ENCODE data around the gene PITPNM3.

Gene PITPNM3

GRCh38 chr17:6569370-6570285 lies 13.3 kb upstream of the PITPNM3 start:
- no peak for ATAC-seq (replicated peaks)
- no peak overlapping the region for H3K27ac Mint-ChIP-seq
- no peak for DNase-seq
- no peak overlapping the region for H3K4me3 Mint-ChIP-seq
- H3K27me3 Mint-ChIP-seq = peaks cover under 1 to 4% of the 10 kb centered on the region in 2 donors
- H3K36me3 Mint-ChIP-seq = peaks cover 9 to 16% of the 10 kb centered on the region in 2 donors
- no peaks in the 10 kb centered on the region for H3K9me3 Mint-ChIP-seq
- peaks cover 7 to 8% of the 10 kb centered on the region in 2 donors for H3K4me1 Mint-ChIP-seq

DNA sequence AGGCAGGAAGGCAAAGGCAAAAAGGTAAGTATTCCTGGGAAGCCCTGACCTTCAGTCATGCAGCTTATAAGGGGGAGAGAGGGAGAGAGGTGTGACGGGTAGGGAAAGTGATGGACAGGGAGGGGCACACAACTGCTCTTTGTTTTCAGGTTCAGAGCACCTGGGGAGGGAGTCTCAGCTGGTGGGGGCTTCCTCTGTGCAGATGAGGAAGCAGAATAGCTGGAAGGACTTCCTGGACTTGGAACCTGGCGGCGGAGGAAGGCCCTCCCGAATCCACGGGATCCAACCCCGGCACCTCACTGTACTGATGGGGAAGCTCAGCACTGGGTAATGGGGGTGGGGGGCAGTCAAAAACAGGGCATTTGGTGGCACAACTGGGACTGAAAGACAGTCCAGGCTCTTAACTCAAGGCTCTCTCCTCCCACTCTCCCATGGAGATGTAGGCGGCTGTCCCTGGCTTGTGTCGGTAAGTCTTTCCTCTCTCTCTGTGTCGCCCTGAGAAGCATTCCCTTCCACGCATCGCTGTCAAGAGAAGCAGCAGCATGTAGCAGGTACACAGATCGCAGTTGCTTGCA lies 11.9 kb upstream of the PITPNM3 start:
- ATAC-seq (replicated peaks) = no peak

GRCh38 chr17:6567528-6568183 lies 11.3 kb upstream of the PITPNM3 start:
- Mint-ChIP-seq H3K4me3 (no peak overlapping the region), H3K27ac (peak overlapping the region; percentile 32), H3K36me3 (peaks cover 6 to 15% of the 10 kb centered on the region in 2 donors), H3K27me3 (peaks cover 16% of the 10 kb centered on the region in 2 donors), H3K9me3 (no peaks in the 10 kb centered on the region), H3K4me1 (peaks cover 0 to 2% of the 10 kb centered on the region in 2 donors)
- no peak for ATAC-seq (replicated peaks)
- no peak for DNase-seq

More for the DNA sequence above, 11.9 kb upstream of the PITPNM3 start:
- peaks cover 7 to 18% of the 10 kb centered on the region in 2 donors for H3K36me3 Mint-ChIP-seq
- H3K27ac Mint-ChIP-seq = no peak overlapping the region
- peaks cover 10% of the 10 kb centered on the region in 2 donors for H3K27me3 Mint-ChIP-seq
- H3K4me1 Mint-ChIP-seq = peaks cover 0 to 2% of the 10 kb centered on the region in 2 donors
- no peak overlapping the region for H3K4me3 Mint-ChIP-seq
- no peaks in the 10 kb centered on the region for H3K9me3 Mint-ChIP-seq
- no peak for DNase-seq

GRCh38 chr17:6561446-6561845 lies 5.1 kb upstream of the PITPNM3 start:
- H3K27me3 Mint-ChIP-seq = peaks cover 51 to 67% of the 10 kb centered on the region in 2 donors
- no peak for DNase-seq
- H3K9me3 Mint-ChIP-seq = no peaks in the 10 kb centered on the region
- no peak overlapping the region for H3K4me3 Mint-ChIP-seq
- H3K36me3 Mint-ChIP-seq = peaks cover 6 to 11% of the 10 kb centered on the region in 2 donors
- peaks cover 5 to 11% of the 10 kb centered on the region in 2 donors for H3K4me1 Mint-ChIP-seq
- ATAC-seq (replicated peaks) = no peak
- H3K27ac Mint-ChIP-seq = no peak overlapping the region

DNA sequence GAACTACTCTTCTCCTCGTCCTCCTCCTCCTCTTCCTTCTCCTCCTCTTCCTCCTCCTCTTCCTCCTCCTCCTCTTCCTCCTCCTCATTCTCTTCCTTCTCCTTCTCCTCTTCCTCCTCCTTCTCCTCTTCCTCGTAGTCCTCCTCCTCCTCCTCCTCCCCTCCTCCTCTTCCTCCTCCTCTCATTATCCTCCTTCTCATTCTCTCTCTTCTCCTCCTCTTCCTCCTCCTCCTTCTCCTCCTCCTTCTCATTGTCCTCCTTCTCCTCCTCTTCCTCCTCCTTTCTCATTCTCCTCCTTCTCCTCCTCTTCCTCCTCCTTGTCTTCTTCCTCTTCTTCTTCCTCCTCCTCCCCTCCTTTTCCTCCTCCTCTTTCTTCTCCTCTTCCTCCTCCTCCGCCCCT lies 4.1 kb upstream of the PITPNM3 start:
- Mint-ChIP-seq H3K4me1 (peaks cover 6 to 15% of the 10 kb centered on the region in 2 donors), H3K27me3 (peaks cover 48 to 70% of the 10 kb centered on the region in 2 donors), H3K9me3 (no peaks in the 10 kb centered on the region), H3K36me3 (peaks cover 4 to 11% of the 10 kb centered on the region in 2 donors), H3K4me3 (no peak overlapping the region), H3K27ac (no peak overlapping the region)
- ATAC-seq (replicated peaks) = no peak
- DNase-seq = no peak

GRCh38 chr17:6559753-6560215 lies 3.4 kb upstream of the PITPNM3 start:
- peaks cover 55 to 77% of the 10 kb centered on the region in 2 donors for H3K27me3 Mint-ChIP-seq
- H3K4me3 Mint-ChIP-seq = no peak overlapping the region
- DNase-seq = no peak
- no peaks in the 10 kb centered on the region for H3K9me3 Mint-ChIP-seq
- H3K27ac Mint-ChIP-seq = no peak overlapping the region
- peaks cover 4 to 9% of the 10 kb centered on the region in 2 donors for H3K36me3 Mint-ChIP-seq
- ATAC-seq (replicated peaks) = peak; percentile 17 to 28
- H3K4me1 Mint-ChIP-seq = peaks cover 12 to 22% of the 10 kb centered on the region in 2 donors

GRCh38 chr17:6558932-6559752 lies 2.8 kb upstream of the PITPNM3 start:
- DNase-seq (no peak), ATAC-seq (replicated peaks) (peak in 1 of 2 donors; percentile 4)
- Mint-ChIP-seq H3K4me3 (no peak overlapping the region), H3K4me1 (peaks cover 14 to 25% of the 10 kb centered on the region in 2 donors), H3K27me3 (peaks cover 61 to 78% of the 10 kb centered on the region in 2 donors), H3K36me3 (peaks cover 4 to 6% of the 10 kb centered on the region in 2 donors), H3K27ac (no peak overlapping the region), H3K9me3 (no peaks in the 10 kb centered on the region)

- Mint-ChIP-seq H3K4me3 (no peak overlapping the region), H3K27me3 (peaks cover 64 to 81% of the 10 kb centered on the region in 2 donors), H3K27ac (no peak overlapping the region), H3K9me3 (no peaks in the 10 kb centered on the region), H3K4me1 (peaks cover 14 to 25% of the 10 kb centered on the region in 2 donors), H3K36me3 (peaks cover 3% of the 10 kb centered on the region in 2 donors)
- DNase-seq = no peak
- ATAC-seq (replicated peaks) = no peak
These were observed 1.9 kb upstream of the PITPNM3 start for GRCh38 chr17:6558276-6558675.

DNA sequence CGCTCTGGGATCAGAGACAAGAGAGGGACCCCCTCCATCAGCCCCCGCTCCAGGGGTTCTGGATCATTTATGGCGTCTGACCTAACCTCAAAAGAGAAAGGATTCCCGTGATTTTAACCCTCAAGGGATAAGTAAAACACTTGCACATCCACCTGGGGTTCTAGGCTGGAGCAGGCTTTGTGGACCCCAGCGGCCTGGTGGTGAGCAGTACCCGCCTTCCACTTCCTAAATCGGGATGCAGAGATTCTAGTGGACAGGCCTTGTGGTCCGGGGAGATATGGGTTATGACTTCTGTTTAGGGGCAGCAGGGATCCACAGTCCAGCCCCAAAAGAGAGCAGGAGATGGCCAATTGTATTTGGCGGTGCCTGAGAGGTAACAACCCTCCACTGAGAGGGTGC lies 684 bp upstream of the PITPNM3 start:
- H3K9me3 Mint-ChIP-seq = no peaks in the 10 kb centered on the region
- DNase-seq (no peak), ATAC-seq (replicated peaks) (no peak)
- H3K4me3 Mint-ChIP-seq = peak overlapping the region in 1 of 2 donors; percentile 74
- H3K27ac Mint-ChIP-seq = no peak overlapping the region
- H3K4me1 Mint-ChIP-seq = peaks cover 15 to 25% of the 10 kb centered on the region in 2 donors
- H3K27me3 Mint-ChIP-seq = peaks cover 62 to 76% of the 10 kb centered on the region in 2 donors
- peaks cover 1 to 3% of the 10 kb centered on the region in 2 donors for H3K36me3 Mint-ChIP-seq

- H3K4me3 Mint-ChIP-seq = peak overlapping the region; percentile 73 to 78
- ATAC-seq (replicated peaks) (peak; percentile 62 to 65), DNase-seq (no peak)
These were observed 829 bp downstream of the PITPNM3 start for GRCh38 chr17:6555331-6556120.

DNA sequence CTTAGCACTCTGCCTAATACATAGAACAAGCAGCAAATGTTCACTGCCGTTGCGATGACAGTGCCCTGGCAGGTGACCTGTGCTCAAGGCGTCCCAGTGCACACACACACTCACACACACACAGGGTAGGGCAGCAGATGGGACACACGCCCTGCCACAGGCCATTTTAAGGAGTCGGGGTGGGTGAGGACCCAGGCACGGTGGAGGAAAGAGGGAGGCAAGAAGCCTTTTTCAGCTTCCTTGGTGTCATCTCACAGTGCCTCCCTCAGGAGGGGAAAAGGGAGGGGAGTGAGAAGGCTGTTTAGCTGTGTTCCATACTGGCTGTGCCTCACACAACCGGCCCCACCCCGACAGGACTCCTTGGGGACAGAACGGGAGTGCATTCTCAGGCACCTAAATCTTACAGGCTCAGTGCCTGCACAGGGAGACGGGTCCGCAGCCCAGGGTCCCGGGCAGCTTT lies 1.5 kb downstream of the PITPNM3 start:
- H3K4me3 Mint-ChIP-seq = peak overlapping the region; percentile 73 to 78

More at GRCh38 chr17:6555331-6556120, 829 bp downstream of the PITPNM3 start:
- H3K36me3 Mint-ChIP-seq = peaks cover 0 to 1% of the 10 kb centered on the region in 2 donors
- no peaks in the 10 kb centered on the region for H3K9me3 Mint-ChIP-seq
- H3K27me3 Mint-ChIP-seq = peaks cover 52 to 64% of the 10 kb centered on the region in 2 donors
- H3K27ac Mint-ChIP-seq = peak overlapping the region; percentile 25
- peaks cover 15 to 25% of the 10 kb centered on the region in 2 donors for H3K4me1 Mint-ChIP-seq

DNA sequence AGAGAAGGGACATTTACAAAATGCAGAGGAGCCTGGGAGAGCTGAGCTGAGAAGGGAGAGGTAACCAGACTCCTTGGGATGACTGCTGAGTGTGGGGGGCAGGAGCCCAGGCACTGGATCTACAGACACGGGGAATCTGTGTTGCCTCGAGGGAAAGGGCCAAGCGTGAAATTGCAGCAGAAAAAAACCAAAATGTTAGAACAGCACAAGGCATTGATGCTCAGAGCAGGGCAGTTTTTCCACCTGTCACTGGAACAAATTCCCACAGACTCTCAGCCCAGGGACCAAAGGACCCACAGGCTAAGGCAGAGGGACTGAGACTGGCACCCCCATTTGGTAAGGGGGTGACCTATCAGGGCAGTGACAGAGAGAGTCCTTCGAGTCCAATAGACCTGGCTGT lies 2.0 kb downstream of the PITPNM3 start:
- H3K4me3 Mint-ChIP-seq = no peak overlapping the region
- peaks cover 49 to 55% of the 10 kb centered on the region in 2 donors for H3K27me3 Mint-ChIP-seq
- H3K9me3 Mint-ChIP-seq = no peaks in the 10 kb centered on the region
- H3K27ac Mint-ChIP-seq = peak overlapping the region; percentile 9
- H3K4me1 Mint-ChIP-seq = peaks cover 15 to 25% of the 10 kb centered on the region in 2 donors
- ATAC-seq (replicated peaks) = no peak
- H3K36me3 Mint-ChIP-seq = peaks cover 0 to 1% of the 10 kb centered on the region in 2 donors
- no peak for DNase-seq

More for the DNA sequence above, 1.5 kb downstream of the PITPNM3 start:
- Mint-ChIP-seq H3K36me3 (peaks cover 0 to 1% of the 10 kb centered on the region in 2 donors), H3K27ac (no peak overlapping the region), H3K9me3 (no peaks in the 10 kb centered on the region), H3K4me1 (peaks cover 15 to 25% of the 10 kb centered on the region in 2 donors), H3K27me3 (peaks cover 49 to 58% of the 10 kb centered on the region in 2 donors)
- peak; percentile 3 to 4 for ATAC-seq (replicated peaks)
- no peak for DNase-seq
